OCI-LY7 (cell line): ENCODE measurements around the gene AFDN.

Source experiments
- EZH2phosphoT487 ChIP-seq: fragments of 200-600 bp; sonication (generic); IDR thresholded peaks from 2 replicates; pipeline ENCODE4 v1.6.1; 2018; ENCODE audit warnings: low read depth, borderline replicate concordance, mild to moderate bottlenecking, mixed run types, antibody characterized with exemption, low read length, moderate library complexity, mixed read lengths
- TF ChIP-seq, protein P1 (sequence below): fragments of 200-600 bp; sonication (generic); conservative IDR thresholded peaks from 2 replicates; pipeline ENCODE4 v1.5.1; 2014; ENCODE audit warnings: mild to moderate bottlenecking, antibody characterized with exemption, low read length, moderate library complexity, mixed read lengths

- TF ChIP-seq, protein P1, sequence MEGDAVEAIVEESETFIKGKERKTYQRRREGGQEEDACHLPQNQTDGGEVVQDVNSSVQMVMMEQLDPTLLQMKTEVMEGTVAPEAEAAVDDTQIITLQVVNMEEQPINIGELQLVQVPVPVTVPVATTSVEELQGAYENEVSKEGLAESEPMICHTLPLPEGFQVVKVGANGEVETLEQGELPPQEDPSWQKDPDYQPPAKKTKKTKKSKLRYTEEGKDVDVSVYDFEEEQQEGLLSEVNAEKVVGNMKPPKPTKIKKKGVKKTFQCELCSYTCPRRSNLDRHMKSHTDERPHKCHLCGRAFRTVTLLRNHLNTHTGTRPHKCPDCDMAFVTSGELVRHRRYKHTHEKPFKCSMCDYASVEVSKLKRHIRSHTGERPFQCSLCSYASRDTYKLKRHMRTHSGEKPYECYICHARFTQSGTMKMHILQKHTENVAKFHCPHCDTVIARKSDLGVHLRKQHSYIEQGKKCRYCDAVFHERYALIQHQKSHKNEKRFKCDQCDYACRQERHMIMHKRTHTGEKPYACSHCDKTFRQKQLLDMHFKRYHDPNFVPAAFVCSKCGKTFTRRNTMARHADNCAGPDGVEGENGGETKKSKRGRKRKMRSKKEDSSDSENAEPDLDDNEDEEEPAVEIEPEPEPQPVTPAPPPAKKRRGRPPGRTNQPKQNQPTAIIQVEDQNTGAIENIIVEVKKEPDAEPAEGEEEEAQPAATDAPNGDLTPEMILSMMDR, result no peak
- no peak for TF ChIP-seq EZH2phosphoT487
Observed at GRCh38 chr6:167956491-167956890, 129.8 kb downstream of the AFDN start.
